ENCODE results near the gene XXYLT1. TPM values are rescaled to one million over a fixed set of nuclear protein-coding genes. Genes with fewer than 3 reads are reported as not detected.

The XXYLT1 gene
- polyA plus RNA-seq, 1 donor (not counting 4 experiments of a cell fraction or from before 2014, with no cell fraction given): 11.1 TPM

- H3K79me2 ChIP-seq (ENCODE audit: control insufficient read depth, insufficient read depth, low read length): no peaks in the 10 kb centered on the region
- dilution Hi-C loops (cut with MboI; ENCODE audit: extremely low pct_ligation_motif_present, low sequenced_read_pairs): no loop called here
- no peak overlapping the region for H2AFZ ChIP-seq (ENCODE audit: control insufficient read depth, low read length)
- no peaks in the 10 kb centered on the region for H3K27me3 ChIP-seq (ENCODE audit: control insufficient read depth, extremely low read depth, insufficient read depth, low read length)
- H3K4me1 ChIP-seq (ENCODE audit: control insufficient read depth, extremely low read depth, insufficient read depth, low read length): peaks cover 41% of the 10 kb centered on the region
- TF ChIP-seq EZH2 (IDR thresholded peaks at IDR 0.05; ENCODE audit: low read length) (no peak), CTCF (optimal IDR thresholded peaks at IDR 0.05 in 1 of 3, IDR thresholded peaks at IDR 0.05 in 1 of 3, conservative IDR thresholded peaks at IDR 0.05 in 1 of 3; ENCODE audit: extremely low read depth in 1 of 3, insufficient read depth in 2 of 3, low read length in 3 of 3) (no peak)
- H3K9me3 ChIP-seq (ENCODE audit: control insufficient read depth, low read depth, low read length): no peaks in the 10 kb centered on the region
- H3K9me1 ChIP-seq (ENCODE audit: control insufficient read depth, extremely low read depth, insufficient read depth, low read length): no peaks in the 10 kb centered on the region
- FAIRE-seq (no peak), DNase-seq (ENCODE audit: low read depth, low spot score) (no peak)
- H3K4me3 ChIP-seq (ENCODE audit: control insufficient read depth in 2 of 3, extremely low read depth in 1 of 3, insufficient read depth in 2 of 3, low read depth in 1 of 3, low read length in 3 of 3): no peak overlapping the region
- H3K36me3 ChIP-seq (ENCODE audit: control insufficient read depth in 2 of 2, extremely low read depth in 1 of 2, insufficient read depth in 2 of 2, low read length in 2 of 2): no peaks in the 10 kb centered on the region
- no peak overlapping the region for H3K9ac ChIP-seq (ENCODE audit: control insufficient read depth, extremely low read depth, insufficient read depth, low read length)
- no peak overlapping the region for H3K4me2 ChIP-seq (ENCODE audit: control insufficient read depth, extremely low read depth, insufficient read depth, low read depth, low read length)
- no peak overlapping the region for H3K27ac ChIP-seq (ENCODE audit: control insufficient read depth, insufficient read depth, low read length)
- H4K20me1 ChIP-seq (ENCODE audit: control insufficient read depth, extremely low read depth, insufficient read depth, low read length): no peaks in the 10 kb centered on the region
Measured at GRCh38 chr3:195128255-195129071, 142.5 kb downstream of the XXYLT1 start.

DNA sequence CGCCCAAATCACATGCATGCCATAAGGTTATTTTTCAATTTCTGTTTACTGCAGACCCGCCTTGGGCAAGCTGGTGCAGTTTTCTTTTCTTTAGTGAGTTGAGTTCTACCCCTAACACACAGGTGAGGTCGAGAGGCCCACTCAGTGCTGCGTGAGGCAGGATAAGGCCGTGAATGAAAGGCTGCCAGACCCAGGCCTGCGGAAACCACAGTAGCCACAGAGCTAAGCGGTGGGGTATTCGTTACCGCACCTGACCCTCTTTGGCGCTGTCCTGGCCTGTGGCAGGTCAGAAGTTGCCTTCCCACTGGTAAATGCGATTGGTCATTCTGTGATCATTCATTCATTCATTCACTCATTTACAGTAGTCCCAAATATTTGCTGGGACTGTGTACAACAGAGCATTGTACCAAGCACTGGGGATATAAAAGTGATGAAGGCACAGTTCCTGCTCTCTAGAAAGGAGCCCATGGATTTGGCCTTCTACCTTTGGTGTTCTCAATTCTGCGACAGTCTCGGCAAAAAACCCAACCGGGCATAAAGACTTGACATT is 144.8 kb downstream of the XXYLT1 start:
- FAIRE-seq (no peak), DNase-seq (ENCODE audit: low read depth, low spot score) (no peak)
- H3K9me3 ChIP-seq (ENCODE audit: control insufficient read depth, low read depth, low read length): no peaks in the 10 kb centered on the region
- H3K27me3 ChIP-seq (ENCODE audit: control insufficient read depth, extremely low read depth, insufficient read depth, low read length): no peaks in the 10 kb centered on the region
- no peaks in the 10 kb centered on the region for H3K79me2 ChIP-seq (ENCODE audit: control insufficient read depth, insufficient read depth, low read length)
- no peak overlapping the region for H3K9ac ChIP-seq (ENCODE audit: control insufficient read depth, extremely low read depth, insufficient read depth, low read length)
- no peak overlapping the region for H3K27ac ChIP-seq (ENCODE audit: control insufficient read depth, insufficient read depth, low read length)
- dilution Hi-C loops (cut with MboI; ENCODE audit: extremely low pct_ligation_motif_present, low sequenced_read_pairs): no loop called here
- H3K4me2 ChIP-seq (ENCODE audit: control insufficient read depth, extremely low read depth, insufficient read depth, low read depth, low read length): no peak overlapping the region
- H3K4me3 ChIP-seq (ENCODE audit: control insufficient read depth in 2 of 3, extremely low read depth in 1 of 3, insufficient read depth in 2 of 3, low read depth in 1 of 3, low read length in 3 of 3): no peak overlapping the region
- H4K20me1 ChIP-seq (ENCODE audit: control insufficient read depth, extremely low read depth, insufficient read depth, low read length): no peaks in the 10 kb centered on the region
- no peaks in the 10 kb centered on the region for H3K9me1 ChIP-seq (ENCODE audit: control insufficient read depth, extremely low read depth, insufficient read depth, low read length)
- H3K36me3 ChIP-seq (ENCODE audit: control insufficient read depth in 2 of 2, extremely low read depth in 1 of 2, insufficient read depth in 2 of 2, low read length in 2 of 2): no peaks in the 10 kb centered on the region
- H2AFZ ChIP-seq (ENCODE audit: control insufficient read depth, low read length): no peak overlapping the region
- no peak for TF ChIP-seq EZH2 (IDR thresholded peaks at IDR 0.05; ENCODE audit: low read length)
- TF ChIP-seq CTCF (optimal IDR thresholded peaks at IDR 0.05 in 1 of 3, IDR thresholded peaks at IDR 0.05 in 1 of 3, conservative IDR thresholded peaks at IDR 0.05 in 1 of 3; ENCODE audit: extremely low read depth in 1 of 3, insufficient read depth in 2 of 3, low read length in 3 of 3): no peak
- peaks cover 21% of the 10 kb centered on the region for H3K4me1 ChIP-seq (ENCODE audit: control insufficient read depth, extremely low read depth, insufficient read depth, low read length)
